ENCODE measurements around the gene RBM27.
"Not testable (repeated sequence)": the region's sequence is repeated elsewhere in the genome, so short reads cannot be mapped to it uniquely, and the experiment has no call there.

Gene RBM27, protein sequence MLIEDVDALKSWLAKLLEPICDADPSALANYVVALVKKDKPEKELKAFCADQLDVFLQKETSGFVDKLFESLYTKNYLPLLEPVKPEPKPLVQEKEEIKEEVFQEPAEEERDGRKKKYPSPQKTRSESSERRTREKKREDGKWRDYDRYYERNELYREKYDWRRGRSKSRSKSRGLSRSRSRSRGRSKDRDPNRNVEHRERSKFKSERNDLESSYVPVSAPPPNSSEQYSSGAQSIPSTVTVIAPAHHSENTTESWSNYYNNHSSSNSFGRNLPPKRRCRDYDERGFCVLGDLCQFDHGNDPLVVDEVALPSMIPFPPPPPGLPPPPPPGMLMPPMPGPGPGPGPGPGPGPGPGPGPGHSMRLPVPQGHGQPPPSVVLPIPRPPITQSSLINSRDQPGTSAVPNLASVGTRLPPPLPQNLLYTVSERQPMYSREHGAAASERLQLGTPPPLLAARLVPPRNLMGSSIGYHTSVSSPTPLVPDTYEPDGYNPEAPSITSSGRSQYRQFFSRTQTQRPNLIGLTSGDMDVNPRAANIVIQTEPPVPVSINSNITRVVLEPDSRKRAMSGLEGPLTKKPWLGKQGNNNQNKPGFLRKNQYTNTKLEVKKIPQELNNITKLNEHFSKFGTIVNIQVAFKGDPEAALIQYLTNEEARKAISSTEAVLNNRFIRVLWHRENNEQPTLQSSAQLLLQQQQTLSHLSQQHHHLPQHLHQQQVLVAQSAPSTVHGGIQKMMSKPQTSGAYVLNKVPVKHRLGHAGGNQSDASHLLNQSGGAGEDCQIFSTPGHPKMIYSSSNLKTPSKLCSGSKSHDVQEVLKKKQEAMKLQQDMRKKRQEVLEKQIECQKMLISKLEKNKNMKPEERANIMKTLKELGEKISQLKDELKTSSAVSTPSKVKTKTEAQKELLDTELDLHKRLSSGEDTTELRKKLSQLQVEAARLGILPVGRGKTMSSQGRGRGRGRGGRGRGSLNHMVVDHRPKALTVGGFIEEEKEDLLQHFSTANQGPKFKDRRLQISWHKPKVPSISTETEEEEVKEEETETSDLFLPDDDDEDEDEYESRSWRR

DNA sequence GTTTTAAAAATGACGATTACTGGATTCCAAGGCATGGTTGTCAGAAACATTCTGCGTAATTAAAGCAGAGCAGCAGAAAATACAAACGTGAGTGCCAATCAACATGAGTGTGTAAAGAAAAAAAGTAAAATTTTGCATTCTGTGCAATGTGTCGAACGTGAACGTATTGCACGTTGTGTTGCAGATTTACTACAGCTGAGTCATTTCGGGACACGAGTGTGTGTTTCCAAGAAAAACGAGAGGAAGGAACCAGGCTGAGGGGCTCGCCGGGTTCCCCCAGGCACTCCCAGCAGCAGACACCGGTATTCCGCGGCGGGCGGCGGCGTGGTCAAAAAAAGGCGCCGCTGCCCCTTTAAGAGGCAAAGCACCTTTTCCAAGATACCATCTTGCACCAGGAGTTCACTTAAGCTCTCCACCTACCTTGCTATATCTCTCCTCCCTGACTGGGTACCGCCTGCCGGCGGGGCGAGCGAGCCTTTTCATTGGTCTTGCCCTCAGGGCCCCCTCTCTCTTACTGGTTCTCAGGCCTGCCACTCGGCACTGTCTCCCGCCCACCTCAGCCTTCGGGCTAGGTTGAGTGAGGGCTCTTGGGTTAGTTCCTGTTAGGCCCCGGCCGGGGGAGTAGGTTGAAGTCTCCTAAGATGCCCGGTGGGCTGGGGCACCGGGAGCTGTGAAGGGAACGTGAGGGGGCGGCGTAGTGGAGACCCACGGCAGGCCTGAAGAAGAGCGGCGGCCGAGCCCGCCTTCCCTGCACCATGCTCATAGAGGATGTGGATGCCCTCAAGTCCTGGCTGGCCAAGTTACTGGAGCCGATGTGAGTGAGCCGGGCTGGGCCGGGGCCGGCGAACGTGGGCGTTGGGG is at the start of gene RBM27:
RBM27 (plus strand) TSS at position 595 of the 861 bp plus-strand sequence; CDS start at position 756, 161 bp downstream.
- DNase-seq (ENCODE audit: low spot score): peak; percentile 98

DNA sequence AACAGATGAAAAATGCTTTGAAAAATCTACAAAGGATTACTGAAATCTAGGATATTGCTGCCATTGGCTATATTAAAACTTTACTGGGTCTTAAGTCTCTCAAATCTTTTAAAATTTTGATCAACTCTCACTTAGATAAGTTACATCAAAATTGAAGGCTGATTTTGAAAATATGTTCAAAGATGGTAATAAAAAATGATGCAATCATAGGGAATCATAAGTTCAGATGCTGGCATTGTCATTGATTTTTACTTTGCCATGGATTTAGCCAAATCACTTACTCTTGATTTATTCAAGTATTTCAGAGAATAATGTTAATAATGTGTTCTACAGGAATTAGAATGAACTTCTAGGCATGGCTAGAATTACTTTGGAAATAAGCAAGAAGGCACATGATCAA is 45.1 kb upstream of the RBM27 start:
- no peak for DNase-seq (ENCODE audit: low spot score)

DNA sequence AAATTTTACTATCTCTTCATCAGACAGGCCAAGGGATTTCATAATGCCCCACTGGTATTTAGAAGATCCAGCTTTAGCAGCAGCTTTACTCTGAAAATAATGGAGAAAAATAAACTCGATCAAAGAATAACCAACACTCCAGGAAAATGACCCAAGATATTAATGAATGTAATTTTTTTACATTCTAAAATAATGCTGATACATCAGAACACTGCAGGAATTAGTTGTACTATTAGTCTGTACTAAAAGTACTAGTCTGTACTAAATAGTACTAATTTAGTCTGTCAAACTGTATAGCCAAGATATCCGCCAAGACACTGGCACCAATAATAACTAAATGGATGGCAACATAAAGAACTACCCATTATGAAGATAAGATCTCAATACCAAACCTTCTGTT is 39.0 kb upstream of the RBM27 start:
- no peak for DNase-seq (ENCODE audit: low spot score)

DNA sequence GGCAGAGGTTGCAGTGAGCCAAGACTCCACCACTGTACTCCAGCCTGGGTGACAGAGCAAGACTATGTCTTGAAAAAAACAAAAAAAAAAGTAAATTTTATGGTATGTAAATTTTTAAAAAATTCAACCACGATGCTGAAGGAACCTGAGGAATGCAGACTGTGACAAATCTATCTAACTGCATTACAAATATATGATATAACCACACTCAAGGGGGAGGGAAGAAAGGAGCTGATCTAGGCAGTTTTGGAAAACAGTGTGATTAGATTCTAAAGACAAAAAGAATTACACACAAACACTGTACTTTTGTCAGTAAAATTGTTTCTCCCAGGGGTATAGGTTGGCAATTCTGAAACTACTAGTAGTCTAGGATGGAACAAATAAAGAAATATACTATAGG is 37.9 kb upstream of the RBM27 start:
- DNase-seq (ENCODE audit: low spot score): no peak

DNA sequence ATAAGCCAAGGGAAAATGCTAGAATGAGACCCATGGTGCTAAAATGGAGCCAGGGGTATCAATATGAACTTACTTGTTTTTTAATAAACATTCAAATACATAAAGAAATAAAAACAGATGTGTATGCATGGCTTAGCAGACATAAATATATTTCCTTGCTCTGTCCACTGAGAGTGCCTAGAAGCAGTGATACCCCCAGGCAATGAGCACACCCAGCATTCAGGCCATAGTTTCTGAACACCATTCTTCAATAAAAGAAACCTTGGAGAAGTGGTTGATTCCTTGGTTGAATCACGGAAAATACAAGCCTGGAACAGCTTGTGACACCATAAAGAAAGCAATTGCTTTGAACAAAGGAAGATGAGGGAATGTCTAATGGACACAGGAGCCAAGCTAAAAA is 37.5 kb upstream of the RBM27 start:
- DNase-seq (ENCODE audit: low spot score): no peak

DNA sequence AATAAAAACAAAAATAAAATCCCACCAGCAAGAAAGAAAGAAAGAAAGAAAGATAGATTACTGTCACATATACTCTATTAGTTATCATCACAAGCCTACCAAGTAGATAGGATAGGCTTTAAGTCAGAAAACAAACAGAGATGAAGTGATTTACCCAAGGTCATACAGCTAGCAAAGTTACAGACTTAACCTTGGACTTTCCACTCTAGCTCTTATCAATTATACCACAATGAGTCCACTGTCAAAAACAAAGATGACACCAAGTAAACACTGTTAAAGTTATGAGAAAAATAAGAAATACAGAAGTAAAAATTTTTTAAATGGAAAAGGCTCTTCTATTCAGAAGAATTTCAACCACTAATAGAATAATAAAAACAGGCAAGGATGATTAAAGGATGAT is 34.3 kb upstream of the RBM27 start:
- DNase-seq (ENCODE audit: low spot score): no peak

DNA sequence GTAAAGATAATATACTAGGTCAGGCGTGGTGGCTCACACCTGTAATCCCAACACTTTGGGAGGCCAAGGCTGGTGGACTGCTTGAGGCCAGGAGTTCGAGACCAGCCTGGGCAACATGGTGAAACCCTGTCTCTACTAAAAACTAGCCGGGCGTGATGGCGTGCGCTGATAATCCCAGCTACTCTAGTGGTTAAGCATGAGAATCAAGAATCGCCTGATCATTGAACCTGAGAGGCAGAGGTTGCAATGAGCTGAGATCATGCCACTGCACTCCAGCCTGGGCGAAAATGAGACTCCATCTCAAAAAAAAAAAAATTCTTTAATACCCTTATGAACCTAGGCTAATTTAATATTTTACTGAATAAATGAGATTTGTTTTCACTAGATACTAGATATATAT is 30.4 kb upstream of the RBM27 start:
- not testable (repeated sequence) for DNase-seq (ENCODE audit: low spot score)

DNA sequence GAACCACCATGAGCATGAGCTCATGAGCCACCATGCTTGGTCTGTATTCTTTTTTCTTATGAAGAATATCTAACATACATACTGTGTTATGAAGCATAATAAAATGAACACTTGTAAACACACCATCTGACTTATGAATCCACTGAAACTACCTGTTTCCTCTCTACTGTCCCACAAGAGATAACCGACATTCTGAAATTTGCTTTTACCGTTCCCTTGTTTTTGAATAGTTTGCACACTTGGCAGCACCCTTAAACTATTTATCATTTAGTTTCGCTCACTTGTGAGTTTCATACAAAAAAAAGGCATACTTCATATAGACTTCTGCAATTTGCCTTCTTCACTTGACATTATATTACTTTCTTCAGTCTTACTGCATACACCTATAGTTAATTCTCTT is 29.8 kb upstream of the RBM27 start:
- DNase-seq (ENCODE audit: low spot score): no peak

DNA sequence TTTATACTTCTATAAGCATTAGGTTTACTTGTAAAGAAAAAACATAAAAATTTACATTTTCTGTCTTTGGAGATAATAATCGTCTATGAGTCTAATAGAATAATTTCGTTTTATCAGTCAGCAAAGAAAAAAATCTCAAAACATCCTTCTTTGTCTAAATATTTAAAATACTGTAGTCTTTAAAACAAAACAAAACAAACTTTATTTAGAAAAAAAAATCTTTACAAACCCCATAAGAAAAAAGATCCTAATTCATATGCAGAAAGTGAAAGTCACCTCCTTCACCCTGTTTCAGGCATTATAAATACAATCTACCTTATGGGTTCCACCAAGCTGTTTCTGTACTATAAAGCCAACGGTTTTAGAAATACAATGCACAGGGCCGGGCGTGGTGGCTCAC is 26.6 kb upstream of the RBM27 start:
- no peak for DNase-seq (ENCODE audit: low spot score)

DNA sequence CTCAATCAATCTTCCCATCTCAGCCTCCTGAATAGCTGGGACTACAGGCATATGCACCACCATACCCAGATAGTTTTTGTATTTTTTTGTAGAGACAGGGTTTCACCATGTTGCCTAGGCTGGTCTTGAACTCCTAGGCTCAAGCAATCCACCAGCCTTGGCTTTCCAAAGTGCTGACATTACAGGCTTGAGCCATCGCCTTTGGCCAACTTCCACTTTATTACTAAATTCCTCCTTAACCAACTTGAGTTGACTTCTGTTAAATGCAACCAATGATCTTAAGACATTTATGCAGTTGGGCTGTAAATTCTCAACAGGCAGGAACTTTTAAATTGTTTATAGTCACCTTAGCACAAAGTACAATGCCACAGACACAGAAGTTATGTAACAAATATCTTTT is 23.7 kb upstream of the RBM27 start:
- no peak for DNase-seq (ENCODE audit: low spot score)

DNA sequence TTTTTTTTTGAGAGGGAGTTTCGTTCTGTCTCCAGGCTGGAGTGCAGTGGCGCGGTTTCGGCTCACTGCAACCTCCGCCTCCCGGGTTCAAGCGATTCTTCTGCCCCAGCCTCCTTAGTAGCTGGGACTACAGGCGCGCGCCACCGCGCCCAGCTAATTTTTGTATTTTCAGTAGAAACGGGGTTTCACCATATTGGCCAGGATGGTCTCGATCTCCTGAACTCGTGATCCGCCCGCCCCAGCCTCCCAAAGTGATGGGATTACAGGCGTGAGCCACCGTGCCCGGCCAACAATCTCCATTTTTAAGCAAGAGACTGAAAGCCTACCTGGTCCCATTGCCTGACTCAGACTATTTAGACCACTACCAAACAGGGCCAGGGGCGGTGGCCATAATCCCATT is 20.0 kb upstream of the RBM27 start:
- DNase-seq (ENCODE audit: low spot score): not testable (repeated sequence)

DNA sequence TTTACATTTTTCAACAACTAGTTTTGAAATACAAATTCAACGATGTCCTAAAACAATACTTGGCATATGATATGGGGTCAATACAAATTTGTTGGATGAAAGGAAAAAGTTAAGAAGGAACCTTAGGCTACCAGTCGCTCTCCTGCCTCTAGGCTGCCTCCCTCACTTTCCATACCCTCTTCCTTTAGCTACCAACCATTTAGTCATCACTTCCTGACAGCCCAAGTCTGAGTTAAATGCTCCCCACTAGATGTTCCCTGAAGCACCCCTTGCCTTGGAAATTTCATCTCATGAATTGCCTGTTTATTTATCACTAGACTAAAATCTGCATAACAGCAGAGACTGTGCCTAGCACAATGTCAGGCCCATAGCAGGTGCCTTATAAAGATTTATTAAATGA is 18.2 kb upstream of the RBM27 start:
- DNase-seq (ENCODE audit: low spot score): no peak

DNA sequence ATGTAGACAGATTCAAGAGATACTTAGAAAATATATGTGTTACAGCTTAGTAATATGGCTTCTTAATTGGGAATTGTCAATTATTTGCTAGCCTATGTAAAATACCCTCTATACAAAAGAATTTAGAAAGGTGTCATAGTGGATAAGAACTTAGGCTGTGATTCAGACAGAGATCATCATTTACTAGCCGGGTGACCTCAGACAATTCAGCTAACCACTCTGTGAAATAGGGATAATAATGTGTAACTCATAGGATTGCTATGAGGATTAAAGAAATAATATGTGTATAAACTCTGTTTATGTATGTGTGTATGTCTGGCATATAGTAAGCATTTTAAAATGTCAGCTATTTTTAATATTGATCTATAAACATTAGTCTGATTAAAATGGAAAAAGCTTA is 15.0 kb upstream of the RBM27 start:
- DNase-seq (ENCODE audit: low spot score): no peak

DNA sequence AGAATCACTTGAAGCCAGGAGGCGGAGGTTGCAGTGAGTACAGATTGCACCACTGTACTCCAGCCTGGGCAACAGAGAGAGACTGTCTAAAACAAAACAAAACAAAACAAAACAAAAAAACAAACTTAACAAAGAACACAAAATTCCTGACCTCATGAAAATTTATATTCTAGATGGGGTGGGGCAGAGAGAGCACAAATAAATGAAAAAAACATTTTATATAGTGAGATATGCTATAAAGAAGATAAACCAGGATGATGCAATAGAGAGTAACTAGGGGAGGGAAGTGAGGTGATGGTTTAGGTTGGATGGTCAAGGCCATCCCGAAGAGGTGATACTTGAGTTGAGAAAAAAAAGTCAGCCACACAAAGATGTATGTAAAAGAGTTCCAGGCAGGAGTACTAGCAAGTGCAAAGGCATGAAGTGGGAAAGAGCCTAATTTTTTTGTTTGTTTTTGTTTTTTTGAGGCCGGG is 10.8 kb upstream of the RBM27 start:
- no peak for DNase-seq (ENCODE audit: low spot score)

DNA sequence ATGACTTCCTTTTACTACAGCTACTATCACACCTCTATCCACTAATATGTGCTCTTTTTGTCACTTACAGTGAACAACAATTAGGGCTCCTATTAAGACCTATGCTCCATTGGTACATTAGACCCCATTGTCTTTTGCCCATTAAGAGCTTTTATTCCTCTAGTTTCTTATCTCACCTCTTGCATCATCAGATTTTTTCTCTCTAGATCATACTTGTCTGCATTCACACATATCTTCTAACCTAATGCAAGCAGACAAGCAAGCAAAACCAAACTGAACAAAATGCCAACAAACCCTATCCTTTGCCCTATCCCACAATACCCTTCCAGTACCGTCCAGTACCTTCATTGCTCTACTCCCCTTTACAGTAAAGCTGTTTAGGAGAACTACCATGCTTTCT is 10.1 kb upstream of the RBM27 start:
- DNase-seq (ENCODE audit: low spot score): no peak

DNA sequence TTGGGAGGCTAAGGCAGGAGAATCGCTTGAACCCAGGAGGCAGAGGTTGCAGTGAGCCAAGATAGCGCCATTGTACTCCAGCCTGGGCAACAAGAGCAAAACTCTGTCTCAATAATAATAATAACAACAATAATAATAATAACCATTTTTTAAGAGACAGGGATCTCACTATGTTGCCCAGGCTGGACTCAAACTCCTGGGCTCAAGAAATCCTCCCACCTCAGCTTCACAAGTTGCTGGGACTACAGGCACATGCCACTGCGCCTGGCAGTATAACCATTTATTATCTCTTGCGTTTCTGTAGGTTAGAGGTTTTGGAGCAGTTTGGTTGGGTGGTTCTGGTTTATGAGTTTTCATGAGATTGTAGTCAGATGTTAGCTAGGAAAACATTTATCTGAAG is 8.4 kb upstream of the RBM27 start:
- not testable (repeated sequence) for DNase-seq (ENCODE audit: low spot score)

DNA sequence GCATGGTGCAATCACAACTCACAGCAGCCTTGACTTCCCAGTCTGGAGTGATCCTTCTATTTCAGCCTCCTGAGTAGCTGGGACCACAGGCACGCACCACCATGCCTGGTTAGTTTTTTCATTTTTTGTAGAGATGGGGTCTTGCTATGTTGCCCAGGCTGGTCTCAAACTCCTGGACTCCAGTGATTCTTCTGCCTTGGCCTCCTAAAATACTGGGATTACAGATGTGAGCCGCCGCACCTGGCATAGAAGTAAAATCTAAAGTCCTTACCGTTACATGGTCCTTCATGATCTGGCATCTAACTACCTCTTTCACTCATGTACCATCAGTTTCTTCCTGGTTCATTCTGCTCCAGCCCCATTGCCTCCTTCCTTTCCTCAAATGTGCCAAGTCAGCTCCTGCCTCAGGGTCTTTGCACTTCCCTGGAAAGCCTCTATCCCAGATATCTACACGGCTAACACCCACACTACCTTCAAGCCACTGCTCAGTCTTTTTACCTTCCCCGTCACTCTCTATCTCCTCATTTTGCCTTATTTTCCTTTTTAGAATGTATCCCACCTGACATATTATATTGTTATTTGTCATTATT is 6.9 kb upstream of the RBM27 start:
- DNase-seq (ENCODE audit: low spot score): no peak

DNA sequence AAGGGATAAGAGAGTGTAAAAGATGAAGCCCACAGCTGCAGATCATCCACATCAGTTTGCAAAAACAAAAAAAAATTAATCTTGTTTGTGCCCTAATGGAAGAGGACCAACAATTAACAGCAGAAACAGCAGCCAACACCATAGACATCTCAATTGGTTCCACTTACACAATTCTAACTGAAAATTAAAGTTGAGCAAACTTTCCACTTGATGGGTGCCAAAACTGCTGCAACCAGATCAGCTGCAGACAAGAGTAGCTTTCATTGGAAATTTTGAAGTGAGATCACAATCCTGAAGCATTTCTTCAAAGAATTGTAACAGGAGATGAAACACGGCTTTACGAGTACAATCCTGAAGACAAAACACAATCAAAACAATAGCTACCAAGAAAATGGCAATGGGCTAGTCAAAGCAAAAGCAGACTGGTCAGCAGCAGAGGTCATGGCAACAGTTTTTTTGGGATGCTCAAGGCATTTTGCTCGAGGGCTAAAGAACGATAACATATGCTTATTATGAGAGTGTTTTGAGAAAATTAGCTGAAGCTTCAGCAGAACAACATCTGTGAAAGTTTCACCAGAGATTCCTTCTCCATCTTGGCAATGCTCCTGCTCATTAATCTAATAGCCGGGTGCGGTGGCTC is 4.1 kb upstream of the RBM27 start:
- DNase-seq (ENCODE audit: low spot score): no peak

DNA sequence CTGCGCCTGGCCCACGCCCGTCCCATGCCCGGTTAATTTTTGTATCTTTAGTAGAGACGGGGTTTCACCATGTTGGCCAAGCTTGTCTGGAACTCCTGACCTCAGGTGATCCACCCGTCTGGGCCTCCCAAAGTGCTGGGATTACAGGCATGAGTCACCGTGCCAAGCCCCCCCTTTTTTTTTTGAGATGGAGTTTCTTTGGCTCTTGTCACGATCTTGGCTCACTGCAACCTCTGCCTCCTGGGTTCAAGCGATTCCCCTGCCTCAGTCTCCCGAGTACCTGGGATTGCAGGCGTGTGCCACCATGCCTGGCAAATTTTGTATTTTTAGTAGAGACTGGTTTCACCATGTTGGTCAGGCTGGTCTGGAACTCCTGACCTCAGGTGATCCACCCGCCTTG is 1.6 kb upstream of the RBM27 start:
- not testable (repeated sequence) for DNase-seq (ENCODE audit: low spot score)

DNA sequence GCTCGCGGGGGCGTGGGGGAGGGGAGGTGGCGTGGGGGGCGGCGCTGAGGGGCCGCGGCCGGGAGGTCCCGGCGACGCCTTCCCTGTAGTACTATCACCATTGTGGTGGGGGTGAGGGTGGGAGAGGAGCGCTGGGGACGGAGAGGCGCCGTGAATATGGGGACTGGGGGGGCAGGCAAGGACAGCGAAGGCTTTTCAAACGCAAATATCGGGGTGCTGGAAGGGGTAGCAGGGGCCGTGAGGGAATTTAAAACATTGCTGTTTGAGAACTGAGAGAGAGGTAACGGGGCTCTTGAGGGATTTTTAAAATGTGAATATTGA is 427 bp downstream of the RBM27 start:
- DNase-seq (ENCODE audit: low spot score): no peak
